ENCODE results near the gene DCAF7.

The DCAF7 gene

GRCh38 chr17:63635787-63636186 lies 85.5 kb downstream of the DCAF7 start:
- TF ChIP-seq, protein P1, sequence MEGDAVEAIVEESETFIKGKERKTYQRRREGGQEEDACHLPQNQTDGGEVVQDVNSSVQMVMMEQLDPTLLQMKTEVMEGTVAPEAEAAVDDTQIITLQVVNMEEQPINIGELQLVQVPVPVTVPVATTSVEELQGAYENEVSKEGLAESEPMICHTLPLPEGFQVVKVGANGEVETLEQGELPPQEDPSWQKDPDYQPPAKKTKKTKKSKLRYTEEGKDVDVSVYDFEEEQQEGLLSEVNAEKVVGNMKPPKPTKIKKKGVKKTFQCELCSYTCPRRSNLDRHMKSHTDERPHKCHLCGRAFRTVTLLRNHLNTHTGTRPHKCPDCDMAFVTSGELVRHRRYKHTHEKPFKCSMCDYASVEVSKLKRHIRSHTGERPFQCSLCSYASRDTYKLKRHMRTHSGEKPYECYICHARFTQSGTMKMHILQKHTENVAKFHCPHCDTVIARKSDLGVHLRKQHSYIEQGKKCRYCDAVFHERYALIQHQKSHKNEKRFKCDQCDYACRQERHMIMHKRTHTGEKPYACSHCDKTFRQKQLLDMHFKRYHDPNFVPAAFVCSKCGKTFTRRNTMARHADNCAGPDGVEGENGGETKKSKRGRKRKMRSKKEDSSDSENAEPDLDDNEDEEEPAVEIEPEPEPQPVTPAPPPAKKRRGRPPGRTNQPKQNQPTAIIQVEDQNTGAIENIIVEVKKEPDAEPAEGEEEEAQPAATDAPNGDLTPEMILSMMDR (IDR thresholded peaks at IDR 0.05; ENCODE audit: low read depth, low read length) = no peak
- DNase-seq (ENCODE audit: low read depth in 2 of 2) = no peak
- no peak overlapping the region for H3K4me3 ChIP-seq (replicated peaks in 1 of 2; ENCODE audit: low read depth in 2 of 2, low read length in 2 of 2)

GRCh38 chr17:63639125-63639524 lies 88.8 kb downstream of the DCAF7 start:
- H3K4me3 ChIP-seq (replicated peaks in 1 of 2; ENCODE audit: low read depth in 2 of 2, low read length in 2 of 2) = no peak overlapping the region
- TF ChIP-seq, protein P1 (IDR thresholded peaks at IDR 0.05; ENCODE audit: low read depth, low read length) = no peak
- DNase-seq (ENCODE audit: low read depth in 2 of 2) = no peak

- no peak for DNase-seq (ENCODE audit: low read depth in 2 of 2)
- TF ChIP-seq, protein P1 (IDR thresholded peaks at IDR 0.05; ENCODE audit: low read depth, low read length) = no peak
Measured at GRCh38 chr17:63640038-63640437, 89.8 kb downstream of the DCAF7 start.

GRCh38 chr17:63641692-63642448 lies 91.6 kb downstream of the DCAF7 start:
- no peak overlapping the region for H3K4me3 ChIP-seq (replicated peaks in 1 of 2; ENCODE audit: low read depth in 2 of 2, low read length in 2 of 2)
- no peak for DNase-seq (ENCODE audit: low read depth in 2 of 2)
- TF ChIP-seq, protein P1 (IDR thresholded peaks at IDR 0.05; ENCODE audit: low read depth, low read length) = no peak

More at GRCh38 chr17:63640038-63640437, 89.8 kb downstream of the DCAF7 start:
- no peak overlapping the region for H3K4me3 ChIP-seq (replicated peaks in 1 of 2; ENCODE audit: low read depth in 2 of 2, low read length in 2 of 2)
